Gastroesophageal sphincter (tissue), 3 donors: ENCODE measurements around the gene ASTL.
A peak's percentile ranks its signal among the peaks of the same experiment; 100 is the strongest.

Source experiments
- CTCF ChIP-seq, 4 experiments: fragments of 200-600 bp in 2 of 4; fragments of 450-650 bp in 2 of 4; sonication (generic) in 1 of 4; IDR thresholded peaks; one replicate each; pipeline ENCODE4 v1.5.1; 2017 to 2019; ENCODE audit warnings: antibody characterized with exemption in 4 of 4, mild to moderate bottlenecking in 2 of 4, moderate library complexity in 2 of 4
- EP300 ChIP-seq: sonication (generic); formaldehyde crosslinking; IDR thresholded peaks from one replicate; pipeline ENCODE4 v1.6.1; 2017; ENCODE audit warnings: antibody characterized with exemption, mild to moderate bottlenecking
- POLR2AphosphoS5 ChIP-seq: sonication (generic); formaldehyde crosslinking; IDR thresholded peaks from one replicate; pipeline ENCODE4 v1.6.1; 2017; ENCODE audit warnings: antibody characterized with exemption

- TF ChIP-seq CTCF (IDR thresholded peaks at IDR 0.05), result peak in 3 of 4 experiments; percentile 81 to 92 (median 90)
- TF ChIP-seq EP300, result no peak
- TF ChIP-seq POLR2AphosphoS5, result no peak
Measured at GRCh38 chr2:96116879-96117533, 21.3 kb downstream of the ASTL start.
